HG03280 (cell line): ENCODE results near the gene DIP2B.

ENCODE experiments used
- ATAC-seq: cut with Tn5 transposase; IDR thresholded peaks from one replicate; pipeline ENCODE4 v1.9.1; 2021; ENCODE audit warnings: mild to moderate bottlenecking, moderate library complexity; ENCODE audit not compliant: unreplicated experiment

The DIP2B gene

GRCh38 chr12:50606675-50607375 is 102.0 kb downstream of the DIP2B start:
- ATAC-seq: no peak

DNA sequence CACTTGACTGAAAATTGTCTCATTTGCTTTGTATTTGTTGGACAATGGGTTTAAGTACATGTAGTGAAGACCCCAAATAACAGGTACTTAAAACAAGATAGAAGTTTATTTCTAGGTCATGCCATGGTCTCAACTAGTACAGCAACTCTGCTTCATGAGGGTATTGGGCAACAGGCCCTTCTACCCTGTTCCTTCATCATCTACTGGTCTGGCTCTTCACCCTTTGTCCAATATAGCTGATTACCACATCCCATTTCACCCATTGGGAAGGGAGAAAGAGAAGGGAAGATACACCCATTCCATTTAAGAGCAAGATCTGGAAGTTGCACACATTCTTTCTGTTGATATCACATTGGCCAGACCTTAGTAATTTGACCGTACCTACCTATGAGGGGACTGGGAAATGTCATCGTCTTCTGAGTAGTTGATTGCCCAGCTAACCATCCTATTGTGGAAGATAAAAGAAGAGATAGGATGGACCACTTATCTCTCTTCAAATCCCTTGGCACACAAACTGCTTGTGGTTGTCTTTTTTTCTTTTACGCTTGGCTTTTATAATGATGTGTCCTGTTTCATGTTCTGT is 104.6 kb downstream of the DIP2B start:
- ATAC-seq: no peak

- ATAC-seq: no peak
These were observed 105.4 kb downstream of the DIP2B start for GRCh38 chr12:50610171-50610570.

GRCh38 chr12:50611021-50611744 is 106.4 kb downstream of the DIP2B start:
- ATAC-seq: no peak

DNA sequence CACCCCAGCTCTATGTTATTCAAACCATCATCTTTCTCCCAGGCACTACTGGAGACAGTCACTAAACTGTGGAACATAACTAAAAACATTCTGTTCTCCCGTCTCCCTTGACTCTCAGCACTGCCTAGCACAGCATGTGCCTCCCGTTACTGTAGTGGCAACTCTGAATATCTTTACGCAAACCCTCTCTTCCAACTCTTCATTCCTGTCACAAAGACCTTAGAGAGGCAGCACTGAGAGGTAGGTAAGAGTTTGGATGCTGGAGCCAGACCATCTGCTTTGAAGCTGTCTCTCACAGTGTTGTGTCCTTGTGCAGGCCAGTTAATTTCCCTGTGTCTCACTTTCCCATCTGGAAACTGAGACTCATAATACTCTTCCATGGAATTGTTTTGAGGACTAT is 108.1 kb downstream of the DIP2B start:
- no peak for ATAC-seq

DNA sequence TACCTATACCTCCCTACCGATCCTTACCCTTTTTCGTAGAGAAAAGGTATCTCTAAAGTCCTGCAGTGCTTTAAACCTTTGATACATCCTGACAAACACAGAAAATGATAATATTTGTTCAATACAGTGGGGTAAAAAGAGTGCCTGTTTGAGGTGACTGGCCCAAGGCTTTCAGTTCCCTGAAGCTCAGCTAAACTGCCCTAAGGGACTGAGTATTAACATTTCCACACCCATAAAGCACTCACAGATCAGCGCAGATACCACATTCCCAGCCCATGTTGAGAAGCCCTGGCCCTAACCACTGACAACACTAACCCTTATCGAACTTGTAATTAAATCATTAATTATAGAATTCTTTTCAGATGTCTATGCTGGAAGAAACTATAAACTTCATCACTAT is 108.7 kb downstream of the DIP2B start:
- ATAC-seq: no peak

DNA sequence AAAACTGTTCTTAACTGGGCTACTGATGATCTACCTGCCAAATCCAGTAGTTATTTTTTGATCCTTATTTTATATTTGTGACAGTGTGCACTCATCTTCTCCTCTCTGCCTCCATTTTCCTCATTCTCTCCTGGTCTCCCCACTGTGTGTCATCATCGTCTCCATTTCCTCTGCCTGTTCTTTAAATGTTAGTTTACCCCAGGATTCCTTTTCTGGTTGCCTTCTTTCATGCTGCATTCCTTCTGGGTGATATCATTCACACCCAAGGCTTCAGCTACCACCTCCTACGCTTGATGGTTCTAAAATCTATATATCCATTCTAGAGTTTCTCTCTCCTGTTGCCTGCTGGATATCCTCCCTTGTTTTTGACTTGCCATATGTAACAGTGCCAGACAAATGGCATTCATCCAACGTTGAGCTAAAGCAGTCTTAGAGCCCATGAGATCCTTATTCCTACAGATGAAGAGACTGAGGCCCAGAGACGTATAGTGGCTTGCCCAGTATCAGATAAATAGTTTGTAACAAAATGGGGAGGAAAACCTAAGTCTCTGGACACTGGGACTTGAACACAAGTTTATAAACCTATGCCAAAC is 109.5 kb downstream of the DIP2B start:
- ATAC-seq: no peak

- ATAC-seq: no peak
These were observed 110.5 kb downstream of the DIP2B start for GRCh38 chr12:50615145-50615906.

- ATAC-seq: no peak
These were observed 111.1 kb downstream of the DIP2B start for GRCh38 chr12:50615907-50616296.

- ATAC-seq: no peak
These were observed 112.9 kb downstream of the DIP2B start for GRCh38 chr12:50617657-50618056.

DNA sequence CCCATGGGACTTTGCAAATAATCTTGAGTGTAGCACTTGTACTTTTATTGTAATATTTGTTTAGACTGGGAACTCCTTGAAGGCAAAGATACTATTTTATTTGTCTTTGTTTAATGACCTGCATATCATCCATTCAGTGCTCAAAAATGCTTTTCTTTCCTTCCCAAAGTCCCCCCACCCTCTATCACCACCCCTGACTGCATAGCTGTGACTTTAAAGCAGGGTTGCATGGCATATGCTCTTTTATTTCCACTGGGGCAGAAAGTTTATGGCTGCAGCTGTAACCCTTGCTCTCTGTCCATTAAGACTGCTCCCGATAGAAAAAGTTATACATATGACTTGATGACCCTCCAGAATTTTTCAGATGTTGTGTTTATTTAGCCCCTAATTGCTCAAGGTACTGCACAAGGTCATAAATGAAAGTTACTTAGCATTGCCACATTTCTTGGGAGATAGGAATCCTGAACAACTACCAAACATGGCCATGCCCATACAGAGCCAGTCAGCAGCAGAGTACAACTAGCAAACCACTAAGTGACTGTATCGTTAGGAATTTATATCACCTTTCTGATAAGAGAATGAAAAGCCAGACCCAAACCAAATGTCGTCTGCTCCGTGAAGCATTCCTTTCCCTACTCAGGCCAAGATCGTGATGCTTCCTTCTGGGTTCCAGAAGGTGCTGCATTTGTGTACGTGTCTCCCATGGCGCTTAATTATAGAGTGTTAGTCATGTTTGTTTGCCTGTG is 114.3 kb downstream of the DIP2B start:
- no peak for ATAC-seq

GRCh38 chr12:50619610-50619958 is 114.8 kb downstream of the DIP2B start:
- no peak for ATAC-seq

GRCh38 chr12:50620109-50620977 is 115.6 kb downstream of the DIP2B start:
- ATAC-seq: no peak

DNA sequence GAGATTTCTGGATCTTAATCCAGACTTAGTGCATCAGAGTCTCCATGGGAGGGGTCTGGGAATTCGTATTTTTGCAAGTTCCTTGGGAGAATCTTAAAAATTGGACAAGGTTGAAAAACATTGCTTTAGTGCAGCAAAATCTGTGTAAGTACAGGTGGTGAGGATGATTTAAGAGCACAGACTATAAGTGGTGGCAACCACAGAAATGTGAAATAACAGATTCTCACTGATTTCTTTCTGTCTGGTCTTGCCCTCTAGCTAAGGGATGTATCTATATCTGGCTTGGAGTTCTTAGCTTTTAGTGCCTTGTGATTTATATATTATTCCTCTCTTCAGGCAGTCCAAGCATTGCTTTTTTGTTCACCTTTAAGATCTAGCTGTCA is 116.2 kb downstream of the DIP2B start:
- ATAC-seq: no peak

- no peak for ATAC-seq
These were observed 116.9 kb downstream of the DIP2B start for GRCh38 chr12:50621399-50622300.

DNA sequence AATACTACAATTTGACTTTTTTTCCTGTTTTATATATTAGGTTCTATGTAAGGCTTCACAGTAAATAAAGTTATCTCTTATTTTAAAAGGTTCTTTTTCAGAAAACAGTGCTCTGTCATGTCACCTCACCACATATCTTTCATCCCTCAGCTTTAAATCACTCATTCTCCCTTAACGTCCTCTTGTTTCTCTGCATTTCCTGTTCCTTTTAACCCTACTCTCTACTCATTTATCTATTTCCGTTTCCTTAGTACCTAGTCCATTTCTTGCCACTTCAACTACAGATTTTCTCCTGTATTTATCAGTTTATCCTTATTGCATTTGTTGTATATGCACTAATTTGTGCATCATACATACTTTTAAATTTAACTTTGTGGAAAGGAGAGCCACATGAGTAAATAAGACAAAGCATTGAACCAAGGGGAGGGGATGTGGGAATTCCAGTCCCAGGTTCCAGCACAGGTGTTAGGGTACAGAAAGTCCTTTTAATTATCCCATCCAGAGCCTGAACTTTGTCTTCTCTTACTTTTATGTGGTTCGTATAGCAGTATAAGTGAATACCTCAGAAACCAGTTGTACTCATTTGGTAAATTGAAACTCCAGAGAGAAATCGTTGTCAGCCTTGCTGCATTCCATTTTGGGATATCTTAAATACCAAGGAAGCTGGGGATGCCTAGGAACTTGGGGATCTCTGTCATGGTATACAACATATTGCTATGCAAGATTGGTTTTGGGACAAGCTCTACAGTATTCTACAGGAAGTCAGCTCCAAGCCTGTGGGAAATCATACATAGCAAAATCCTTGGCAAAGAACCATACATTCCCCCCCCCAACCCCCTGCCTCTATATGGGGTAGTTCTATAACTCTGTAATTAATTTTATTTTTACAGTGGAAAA is 120.5 kb downstream of the DIP2B start:
- no peak for ATAC-seq

- no peak for ATAC-seq
These were observed 121.2 kb downstream of the DIP2B start for GRCh38 chr12:50626026-50626425.

DNA sequence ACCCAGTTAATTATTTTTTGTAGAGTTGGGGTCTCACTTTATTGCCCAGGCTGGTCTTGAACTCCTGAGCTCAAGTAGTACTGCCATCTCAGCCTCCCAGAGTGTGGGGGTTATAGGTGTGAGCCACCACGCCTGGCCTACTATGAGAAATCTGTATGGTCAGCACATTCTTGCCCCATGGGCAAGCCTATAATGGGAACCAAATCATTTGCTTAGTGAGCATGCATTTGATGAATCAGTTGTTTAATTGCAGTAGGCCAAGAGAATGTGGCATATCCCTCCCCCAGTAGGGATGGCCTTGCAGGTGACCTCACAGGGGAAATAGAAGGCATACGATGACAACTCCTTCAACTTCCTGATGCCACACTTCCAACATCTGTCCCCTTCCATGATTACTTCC is 122.7 kb downstream of the DIP2B start:
- no peak for ATAC-seq
